ENCODE measurements around the gene IL3. TPM values are rescaled to one million over a fixed set of nuclear protein-coding genes. Genes with fewer than 3 reads are reported as not detected.

The IL3 gene
- total RNA-seq, 1 donor from 2014 or later = not detected

GRCh38 chr5:132046880-132047299, 13.6 kb upstream of the IL3 start:
- H3K36me3 ChIP-seq (ENCODE audit: control insufficient read depth, insufficient read depth, low read length) = no peaks in the 10 kb centered on the region
- peaks cover 10% of the 10 kb centered on the region for H3K27me3 ChIP-seq (ENCODE audit: control insufficient read depth, insufficient read depth, low read length)
- H3K4me3 ChIP-seq (ENCODE audit: low read depth, low read length) = no peak overlapping the region
- TF ChIP-seq CTCF (IDR thresholded peaks at IDR 0.05; ENCODE audit: insufficient read depth, low read length, poor library complexity, severe bottlenecking) = no peak
- no peak for DNase-seq (ENCODE audit: low read depth)

GRCh38 chr5:132049093-132049492, 11.4 kb upstream of the IL3 start:
- no peak for TF ChIP-seq CTCF (IDR thresholded peaks at IDR 0.05; ENCODE audit: insufficient read depth, low read length, poor library complexity, severe bottlenecking)
- DNase-seq (ENCODE audit: low read depth) = no peak
- Histone ChIP-seq H3K36me3 (ENCODE audit: control insufficient read depth, insufficient read depth, low read length) (no peaks in the 10 kb centered on the region), H3K27me3 (ENCODE audit: control insufficient read depth, insufficient read depth, low read length) (peaks cover 5% of the 10 kb centered on the region), H3K4me3 (ENCODE audit: low read depth, low read length) (no peak overlapping the region)

GRCh38 chr5:132049559-132049958, 10.9 kb upstream of the IL3 start:
- peaks cover 5% of the 10 kb centered on the region for H3K27me3 ChIP-seq (ENCODE audit: control insufficient read depth, insufficient read depth, low read length)
- DNase-seq (ENCODE audit: low read depth) = no peak
- H3K4me3 ChIP-seq (ENCODE audit: low read depth, low read length) = no peak overlapping the region
- H3K36me3 ChIP-seq (ENCODE audit: control insufficient read depth, insufficient read depth, low read length) = no peaks in the 10 kb centered on the region
- TF ChIP-seq CTCF (IDR thresholded peaks at IDR 0.05; ENCODE audit: insufficient read depth, low read length, poor library complexity, severe bottlenecking) = no peak

- no peaks in the 10 kb centered on the region for H3K36me3 ChIP-seq (ENCODE audit: control insufficient read depth, insufficient read depth, low read length)
- no peak overlapping the region for H3K4me3 ChIP-seq (ENCODE audit: low read depth, low read length)
- peaks cover 5% of the 10 kb centered on the region for H3K27me3 ChIP-seq (ENCODE audit: control insufficient read depth, insufficient read depth, low read length)
- TF ChIP-seq CTCF (IDR thresholded peaks at IDR 0.05; ENCODE audit: insufficient read depth, low read length, poor library complexity, severe bottlenecking) = no peak
- no peak for DNase-seq (ENCODE audit: low read depth)
These were observed 10.3 kb upstream of the IL3 start for GRCh38 chr5:132050136-132050535.

GRCh38 chr5:132050661-132051552, 9.5 kb upstream of the IL3 start:
- DNase-seq (ENCODE audit: low read depth) = no peak
- Histone ChIP-seq H3K4me3 (ENCODE audit: low read depth, low read length) (no peak overlapping the region), H3K36me3 (ENCODE audit: control insufficient read depth, insufficient read depth, low read length) (no peaks in the 10 kb centered on the region), H3K27me3 (ENCODE audit: control insufficient read depth, insufficient read depth, low read length) (peaks cover 5% of the 10 kb centered on the region)
- no peak for TF ChIP-seq CTCF (IDR thresholded peaks at IDR 0.05; ENCODE audit: insufficient read depth, low read length, poor library complexity, severe bottlenecking)

Data from kidney epithelial cell (primary cell).